Esophagus muscularis mucosa (tissue), 4 donors: ENCODE results near the gene CBFA2T3. TPM values are rescaled to one million over a fixed set of nuclear protein-coding genes. Genes with fewer than 3 reads are reported as not detected.

Experiments used
- DNase-seq: peaks from one replicate; pipeline ENCODE4 v3.0.0-alpha.2; 2017; ENCODE audit errors: extremely low spot score
- H3K27ac ChIP-seq, 4 donors: fragments of 200-600 bp; sonication (generic); replicated peaks in 1 of 4; 1 replicate in 3 of 4; 2 replicates in 1 of 4; pipeline ENCODE4 v1.5.1; 2016 to 2019; ENCODE audit warnings: mild to moderate bottlenecking in 1 of 4
- H3K27me3 ChIP-seq, 4 donors: fragments of 200-600 bp; sonication (generic); one replicate each; pipeline versions ENCODE4 v1.5.1 to v1.6.0; 2016 to 2019
- H3K36me3 ChIP-seq, 4 donors: fragments of 200-600 bp; sonication (generic); one replicate each; pipeline ENCODE4 v1.5.1; 2016 to 2019
- H3K4me1 ChIP-seq, 4 donors: fragments of 200-600 bp; sonication (generic); one replicate each; pipeline ENCODE4 v1.5.1; 2016 to 2019
- H3K4me3 ChIP-seq, 4 donors: fragments of 200-600 bp; sonication (generic); 1 replicate in 2 of 4; 2 replicates in 2 of 4; pipeline ENCODE4 v1.5.1; 2016 to 2019; ENCODE audit warnings: mild to moderate bottlenecking in 4 of 4, moderate library complexity in 1 of 4
- H3K9me3 ChIP-seq, 4 donors: fragments of 200-600 bp; sonication (generic); 1 replicate in 3 of 4; 2 replicates in 1 of 4; pipeline ENCODE4 v1.5.1; 2016 to 2019
- EP300 ChIP-seq: sonication (generic); formaldehyde crosslinking; IDR thresholded peaks from one replicate; pipeline ENCODE4 v1.6.1; 2017; ENCODE audit warnings: antibody characterized with exemption
- POLR2A ChIP-seq: fragments of 450-650 bp; IDR thresholded peaks from one replicate; pipeline ENCODE4 v1.6.1; 2017; ENCODE audit warnings: antibody characterized with exemption, moderate library complexity, mild to moderate bottlenecking, low read depth
- POLR2AphosphoS5 ChIP-seq, 2 donors: sonication (generic); formaldehyde crosslinking; IDR thresholded peaks; one replicate each; pipeline ENCODE4 v1.6.1; 2017; ENCODE audit warnings: antibody characterized with exemption in 2 of 2
- WGBS: methylation state at CpG from one replicate; pipeline ENCODE4 v1.1.5; 2018; 5-methylcytosine and 5-hydroxymethylcytosine counted together
- intact Hi-C: fragments of 100-400 bp; cut with DNase I; formaldehyde crosslinking; loops from one replicate; pipeline ENCODE4 v1.15.1; 2023
- total RNA-seq, 4 donors: library from RNA; depleted of rRNA; stranded (reverse); fragments of >200 nt; gene quantifications; one replicate each; pipeline versions ENCODE4 v1.1.0 to v1.2.1, GENCODE V29; 2016
- TF ChIP-seq, protein P1 (sequence below), 3 experiments: fragments of 200-600 bp in 2 of 3; fragments of 450-650 bp in 1 of 3; sonication (generic) in 2 of 3; IDR thresholded peaks; one replicate each; pipeline ENCODE4 v1.5.1; 2017 to 2019; ENCODE audit warnings: antibody characterized with exemption in 3 of 3, mild to moderate bottlenecking in 2 of 3, moderate library complexity in 1 of 3

Gene CBFA2T3
- total RNA-seq, 4 donors from 2014 or later: 2.0 to 10.4 (median 3.5) TPM

DNA sequence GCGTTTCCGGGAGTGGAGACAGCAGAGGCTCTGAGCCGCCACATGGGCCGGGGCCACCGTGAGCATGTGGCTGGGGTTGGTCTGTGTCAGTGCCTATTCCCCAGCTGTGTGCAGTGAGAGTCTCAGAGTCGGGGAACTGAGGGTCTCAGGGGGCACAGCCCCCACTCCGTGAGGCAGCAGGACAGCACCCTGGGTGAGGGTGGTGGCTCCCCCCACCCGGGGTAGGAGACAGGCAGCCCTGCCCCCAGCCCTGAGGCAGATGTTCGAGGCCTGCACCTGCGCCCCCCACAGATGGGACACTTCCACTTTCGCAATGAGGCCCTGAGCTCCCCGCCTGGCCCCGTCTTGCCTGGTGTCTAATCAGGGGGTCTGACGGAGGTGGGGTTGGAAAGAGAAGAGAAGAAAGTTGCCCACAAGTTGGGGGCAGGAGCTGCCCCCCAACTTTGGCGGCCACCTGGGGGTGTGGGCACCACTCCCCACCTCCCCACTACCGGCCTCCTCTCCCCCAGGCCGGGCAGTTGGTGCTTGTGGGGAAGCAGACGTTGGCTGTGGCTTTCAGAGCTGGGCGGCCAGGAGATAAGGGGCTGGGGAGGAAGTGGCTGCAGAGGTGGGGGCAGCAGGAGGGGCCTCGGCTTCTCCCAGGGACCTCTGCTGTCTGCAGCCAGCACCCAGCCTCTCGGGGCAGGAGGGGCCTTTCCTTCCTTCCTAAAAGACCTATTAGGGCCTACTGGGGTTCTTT is 1.8 kb upstream of the CBFA2T3 start:
- H3K27me3 ChIP-seq: peaks cover 0 to 84% (median 3%) of the 10 kb centered on the region in 4 donors
- TF ChIP-seq POLR2AphosphoS5 (IDR thresholded peaks at IDR 0.05): no peak
- TF ChIP-seq, protein P1, sequence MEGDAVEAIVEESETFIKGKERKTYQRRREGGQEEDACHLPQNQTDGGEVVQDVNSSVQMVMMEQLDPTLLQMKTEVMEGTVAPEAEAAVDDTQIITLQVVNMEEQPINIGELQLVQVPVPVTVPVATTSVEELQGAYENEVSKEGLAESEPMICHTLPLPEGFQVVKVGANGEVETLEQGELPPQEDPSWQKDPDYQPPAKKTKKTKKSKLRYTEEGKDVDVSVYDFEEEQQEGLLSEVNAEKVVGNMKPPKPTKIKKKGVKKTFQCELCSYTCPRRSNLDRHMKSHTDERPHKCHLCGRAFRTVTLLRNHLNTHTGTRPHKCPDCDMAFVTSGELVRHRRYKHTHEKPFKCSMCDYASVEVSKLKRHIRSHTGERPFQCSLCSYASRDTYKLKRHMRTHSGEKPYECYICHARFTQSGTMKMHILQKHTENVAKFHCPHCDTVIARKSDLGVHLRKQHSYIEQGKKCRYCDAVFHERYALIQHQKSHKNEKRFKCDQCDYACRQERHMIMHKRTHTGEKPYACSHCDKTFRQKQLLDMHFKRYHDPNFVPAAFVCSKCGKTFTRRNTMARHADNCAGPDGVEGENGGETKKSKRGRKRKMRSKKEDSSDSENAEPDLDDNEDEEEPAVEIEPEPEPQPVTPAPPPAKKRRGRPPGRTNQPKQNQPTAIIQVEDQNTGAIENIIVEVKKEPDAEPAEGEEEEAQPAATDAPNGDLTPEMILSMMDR (IDR thresholded peaks at IDR 0.05): no peak
- no peak for TF ChIP-seq POLR2A
- TF ChIP-seq EP300: no peak
- 75% methylated on average over 11 of the region's 21 CpGs for WGBS
- H3K9me3 ChIP-seq: no peaks in the 10 kb centered on the region
- H3K36me3 ChIP-seq: no peaks in the 10 kb centered on the region
- intact Hi-C loops: no loop called here
- peaks cover 15 to 23% (median 20%) of the 10 kb centered on the region in 4 donors for H3K4me1 ChIP-seq
- no peak for DNase-seq
- no peak overlapping the region for H3K27ac ChIP-seq
- no peak overlapping the region for H3K4me3 ChIP-seq

DNA sequence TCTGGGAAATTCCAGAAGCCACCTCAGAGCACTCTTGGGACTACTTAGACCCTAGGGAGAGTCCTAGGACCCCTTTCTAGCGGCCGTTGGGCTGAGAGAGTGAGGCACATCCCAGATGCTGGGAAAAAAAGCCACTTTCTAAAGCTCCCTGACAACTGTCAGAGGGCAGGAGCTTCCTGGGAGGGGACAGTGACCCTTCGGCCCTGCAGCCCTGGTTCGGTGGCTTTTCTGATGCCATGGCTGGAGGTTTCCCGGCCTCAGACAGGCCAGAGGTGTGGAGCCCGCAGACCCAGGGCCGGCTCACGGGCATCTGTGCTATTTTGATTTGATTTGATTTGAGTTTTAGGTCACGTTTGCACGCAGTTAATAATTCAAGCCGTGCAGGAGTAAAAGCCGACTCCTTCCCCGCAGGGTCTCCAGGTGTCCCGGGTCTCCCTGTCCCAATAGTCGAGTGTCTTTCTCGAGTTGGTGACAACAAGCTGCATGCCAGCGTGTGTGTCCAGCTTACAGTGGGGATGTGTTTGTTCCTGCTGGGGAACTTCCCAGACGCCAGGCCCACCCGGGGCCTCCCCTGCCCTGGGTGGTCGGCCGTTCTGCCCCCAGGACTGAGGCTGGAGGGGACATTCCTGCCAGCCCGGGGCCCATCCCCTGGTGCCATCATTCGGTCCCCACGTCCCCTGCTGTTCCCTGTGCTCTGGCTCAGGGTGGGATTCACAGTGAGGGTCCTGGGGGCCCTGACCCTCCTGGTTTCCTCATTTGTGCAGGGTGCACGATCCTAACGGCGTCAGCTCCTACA is 1.0 kb upstream of the CBFA2T3 start:
- DNase-seq: no peak
- TF ChIP-seq, protein P1 (IDR thresholded peaks at IDR 0.05): no peak
- TF ChIP-seq POLR2AphosphoS5 (IDR thresholded peaks at IDR 0.05): no peak
- TF ChIP-seq EP300: no peak
- no peak for TF ChIP-seq POLR2A
- Histone ChIP-seq H3K36me3 (no peaks in the 10 kb centered on the region), H3K27ac (no peak overlapping the region), H3K4me1 (peaks cover 15 to 23% (median 20%) of the 10 kb centered on the region in 4 donors), H3K4me3 (no peak overlapping the region), H3K27me3 (peaks cover 0 to 84% (median 2%) of the 10 kb centered on the region in 4 donors), H3K9me3 (no peaks in the 10 kb centered on the region)
- intact Hi-C loops: no loop called here
- WGBS: 68% methylated on average over 17 of the region's 27 CpGs

DNA sequence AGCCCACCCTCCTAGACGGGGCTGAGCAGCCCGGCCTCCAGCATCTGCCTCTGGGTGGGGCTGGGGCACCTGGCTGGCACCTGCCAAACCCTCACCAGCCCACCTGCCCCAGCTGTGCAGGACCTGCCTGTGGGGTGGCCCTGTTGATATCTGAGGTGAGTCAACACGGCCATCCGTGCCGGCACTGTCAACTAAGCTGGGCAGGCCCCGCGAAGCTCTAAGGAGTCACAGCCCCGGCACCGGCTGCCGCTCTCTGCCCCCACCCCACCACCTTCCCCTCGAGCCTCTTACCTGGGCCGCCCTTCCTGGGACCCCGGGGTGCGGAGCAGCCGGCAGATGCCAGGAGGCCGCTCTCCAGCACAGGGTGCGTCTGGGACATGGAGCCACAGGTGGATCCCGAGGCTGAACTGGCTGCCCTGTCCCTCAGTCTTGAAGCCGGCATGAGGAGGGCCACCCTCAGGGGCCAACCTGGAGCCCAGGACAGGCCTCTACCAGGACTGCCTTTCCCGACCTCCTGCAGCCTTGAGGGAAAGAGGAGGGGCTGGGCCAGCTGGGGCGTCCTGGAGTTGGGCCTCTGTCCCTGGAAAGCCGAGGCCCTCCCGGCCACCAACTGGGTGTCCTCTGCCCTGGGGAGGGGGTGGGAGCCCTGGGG is 515 bp downstream of the CBFA2T3 start:
- no peaks in the 10 kb centered on the region for H3K9me3 ChIP-seq
- no peaks in the 10 kb centered on the region for H3K36me3 ChIP-seq
- H3K4me1 ChIP-seq: peaks cover 15 to 25% (median 20%) of the 10 kb centered on the region in 4 donors
- peak overlapping the region; percentile 16 to 45 (median 28) for H3K4me3 ChIP-seq
- H3K27ac ChIP-seq: no peak overlapping the region
- intact Hi-C loops: no loop called here
- peaks cover 0 to 84% (median 2%) of the 10 kb centered on the region in 4 donors for H3K27me3 ChIP-seq
- DNase-seq: no peak
- no CpG with 5 or more reads among the region's 23 CpGs for WGBS
- no peak for TF ChIP-seq POLR2AphosphoS5 (IDR thresholded peaks at IDR 0.05)
- TF ChIP-seq POLR2A: no peak
- TF ChIP-seq, protein P1 (IDR thresholded peaks at IDR 0.05): no peak
- no peak for TF ChIP-seq EP300

DNA sequence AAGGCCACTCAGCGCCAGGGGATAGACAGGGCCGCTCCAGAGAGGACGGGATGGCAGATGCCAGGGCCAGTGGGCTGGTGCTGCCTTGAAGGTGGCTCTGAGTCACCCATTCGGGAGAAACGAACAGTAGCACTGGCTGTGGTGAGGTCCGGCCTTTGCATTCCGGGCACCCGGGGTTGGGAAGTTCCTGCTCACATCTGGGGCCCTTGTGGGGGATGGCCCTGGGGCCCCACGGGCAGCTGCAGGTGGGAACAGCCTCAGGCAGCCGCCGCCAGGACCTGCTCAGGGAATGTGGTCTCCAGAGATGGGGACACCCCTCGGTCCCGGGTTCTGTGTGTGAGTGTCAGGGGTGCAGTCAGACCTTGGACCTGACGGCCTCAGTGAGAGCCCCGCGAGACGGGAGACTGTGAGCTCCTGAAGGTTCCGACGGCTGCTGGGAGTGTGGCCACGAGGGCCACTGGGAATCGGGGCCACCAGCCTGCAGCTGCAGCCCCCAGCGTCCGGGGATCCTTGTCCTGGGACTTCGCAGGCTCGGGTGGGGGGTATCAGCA is 1.4 kb downstream of the CBFA2T3 start:
- H3K27me3 ChIP-seq: peaks cover 0 to 88% (median 2%) of the 10 kb centered on the region in 4 donors
- TF ChIP-seq, protein P1 (IDR thresholded peaks at IDR 0.05): no peak
- no peak for TF ChIP-seq POLR2AphosphoS5 (IDR thresholded peaks at IDR 0.05)
- no peak for TF ChIP-seq EP300
- no peak for TF ChIP-seq POLR2A
- no peak overlapping the region for H3K27ac ChIP-seq
- no peaks in the 10 kb centered on the region for H3K9me3 ChIP-seq
- peaks cover 15 to 25% (median 20%) of the 10 kb centered on the region in 4 donors for H3K4me1 ChIP-seq
- intact Hi-C loops: no loop called here
- H3K36me3 ChIP-seq: no peaks in the 10 kb centered on the region
- peak overlapping the region; percentile 16 to 45 (median 28) for H3K4me3 ChIP-seq
- DNase-seq: no peak
- 83% methylated on average over 6 of the region's 25 CpGs for WGBS
